Cerebellar cortex (tissue), 1 donor: Measurements from ENCODE around the gene APBA2.

Source experiments
- DNase-seq: peaks from one replicate; pipeline ENCODE4 v3.0.0-alpha.2; 2015; ENCODE audit warnings: low spot score

APBA2 gene

DNA sequence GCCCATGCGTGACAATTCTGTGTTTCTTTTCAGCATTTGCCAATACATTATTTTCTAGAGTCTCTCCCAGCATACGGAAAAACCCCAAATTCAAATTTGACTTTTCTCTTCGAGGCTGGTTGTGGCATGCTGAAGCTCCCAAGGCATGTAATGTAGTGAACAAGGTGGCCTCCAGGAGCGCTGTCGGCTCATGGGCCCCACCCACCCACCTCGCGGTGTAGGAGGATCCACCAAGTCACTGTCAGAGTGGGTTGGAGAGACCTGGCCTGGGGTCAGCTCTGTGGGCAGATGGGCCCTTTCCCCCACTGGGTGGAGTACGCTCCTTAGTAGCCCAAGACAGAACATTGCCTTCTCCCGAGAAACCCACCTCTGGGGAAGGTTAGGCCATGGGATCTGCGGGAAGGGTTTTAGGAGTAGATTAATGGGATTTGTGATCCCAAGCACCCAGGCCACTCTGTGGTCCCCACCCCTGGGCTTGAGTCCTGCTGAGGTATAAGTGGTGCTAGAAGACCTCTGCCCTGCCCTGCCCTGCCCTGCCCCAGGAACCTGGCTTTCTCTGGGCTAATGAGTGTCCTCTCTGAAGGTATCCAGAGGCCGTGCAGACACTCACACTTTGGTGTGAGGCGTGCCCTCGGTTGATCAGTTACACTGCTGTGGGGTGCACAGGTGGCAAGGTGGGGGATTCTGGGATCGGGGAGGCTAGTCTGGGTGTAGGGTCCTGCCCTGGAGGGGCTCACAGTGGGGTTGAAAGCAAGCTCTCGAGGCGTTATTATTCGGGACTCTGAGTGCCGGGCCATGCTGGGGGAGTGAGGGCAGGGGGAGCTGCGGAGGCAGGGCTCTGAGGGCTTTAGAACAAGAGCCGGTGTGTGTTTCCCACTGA is 97.9 kb downstream of the APBA2 start:
- DNase-seq: no peak

GRCh38 chr15:28984421-28985315 is 98.9 kb downstream of the APBA2 start:
- peak; percentile 83 for DNase-seq

DNA sequence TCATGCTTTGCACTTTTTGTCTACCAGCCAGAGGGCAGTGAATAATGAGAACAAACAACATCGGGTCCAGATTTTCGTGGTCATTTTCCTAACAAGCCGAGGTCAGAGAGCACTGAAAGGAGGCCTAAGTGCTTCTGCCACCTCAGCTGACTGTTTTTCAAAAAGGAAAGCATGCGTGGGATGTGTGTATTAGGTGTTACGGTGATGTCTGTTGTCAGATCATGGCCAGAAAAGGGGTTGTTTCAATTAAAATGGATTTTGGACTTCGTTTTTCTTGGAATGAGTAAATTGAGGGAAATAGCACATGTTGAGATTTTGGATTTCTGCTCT is 99.5 kb downstream of the APBA2 start:
- DNase-seq: no peak

DNA sequence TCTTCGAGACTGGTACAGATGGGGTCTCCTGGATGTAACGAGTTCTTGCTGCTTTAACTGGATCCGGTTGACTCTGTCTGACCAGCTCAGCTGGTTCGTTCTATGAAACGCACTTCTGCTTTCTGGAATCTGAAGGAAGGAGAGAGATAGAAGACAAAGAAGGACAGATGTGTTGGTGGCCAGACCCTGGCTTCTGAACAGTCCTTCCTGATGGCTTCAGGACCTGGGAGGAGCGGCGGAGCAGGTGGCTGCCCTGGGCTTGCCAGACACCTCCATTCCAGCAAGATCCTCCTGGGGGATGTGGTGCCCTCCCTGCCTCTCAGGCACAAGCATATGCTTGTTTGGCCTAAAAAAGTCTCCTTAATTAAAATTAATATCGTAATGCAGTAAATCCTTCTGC is 99.9 kb downstream of the APBA2 start:
- DNase-seq: peak; percentile 56

GRCh38 chr15:28986108-28986507 is 100.3 kb downstream of the APBA2 start:
- DNase-seq: no peak

GRCh38 chr15:28986726-28987125 is 101.0 kb downstream of the APBA2 start:
- no peak for DNase-seq

GRCh38 chr15:28987337-28987736 is 101.6 kb downstream of the APBA2 start:
- no peak for DNase-seq

GRCh38 chr15:28989239-28989830 is 103.6 kb downstream of the APBA2 start:
- DNase-seq: peak; percentile 76

GRCh38 chr15:28989896-28990295 is 104.1 kb downstream of the APBA2 start:
- no peak for DNase-seq

DNA sequence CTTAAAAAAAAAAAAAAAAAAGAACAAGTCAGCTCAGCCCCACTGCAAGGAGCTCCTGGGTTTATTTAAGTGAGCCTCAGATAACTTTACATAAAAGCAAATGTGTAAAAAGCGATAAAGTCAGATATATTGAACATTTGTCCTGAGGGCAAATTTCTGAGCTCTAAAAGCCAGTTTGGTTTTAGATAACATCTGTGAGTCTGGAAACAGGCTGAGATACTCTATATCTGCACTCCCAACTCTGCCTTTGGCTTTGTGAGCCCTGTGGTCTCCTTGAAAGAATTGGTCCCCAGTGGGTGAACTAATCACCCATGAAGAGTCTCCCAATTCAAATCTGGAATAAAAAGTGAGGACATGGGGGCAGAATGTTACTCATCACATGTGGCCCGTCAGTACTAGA is 104.6 kb downstream of the APBA2 start:
- no peak for DNase-seq

- DNase-seq: no peak
These were observed 105.7 kb downstream of the APBA2 start for GRCh38 chr15:28991236-28992171.

GRCh38 chr15:28992336-28992864 is 106.6 kb downstream of the APBA2 start:
- no peak for DNase-seq

GRCh38 chr15:28993051-28993719 is 107.4 kb downstream of the APBA2 start:
- peak; percentile 63 for DNase-seq

GRCh38 chr15:28993720-28994053 is 107.9 kb downstream of the APBA2 start:
- no peak for DNase-seq

GRCh38 chr15:28994142-28994830 is 108.5 kb downstream of the APBA2 start:
- DNase-seq: no peak

DNA sequence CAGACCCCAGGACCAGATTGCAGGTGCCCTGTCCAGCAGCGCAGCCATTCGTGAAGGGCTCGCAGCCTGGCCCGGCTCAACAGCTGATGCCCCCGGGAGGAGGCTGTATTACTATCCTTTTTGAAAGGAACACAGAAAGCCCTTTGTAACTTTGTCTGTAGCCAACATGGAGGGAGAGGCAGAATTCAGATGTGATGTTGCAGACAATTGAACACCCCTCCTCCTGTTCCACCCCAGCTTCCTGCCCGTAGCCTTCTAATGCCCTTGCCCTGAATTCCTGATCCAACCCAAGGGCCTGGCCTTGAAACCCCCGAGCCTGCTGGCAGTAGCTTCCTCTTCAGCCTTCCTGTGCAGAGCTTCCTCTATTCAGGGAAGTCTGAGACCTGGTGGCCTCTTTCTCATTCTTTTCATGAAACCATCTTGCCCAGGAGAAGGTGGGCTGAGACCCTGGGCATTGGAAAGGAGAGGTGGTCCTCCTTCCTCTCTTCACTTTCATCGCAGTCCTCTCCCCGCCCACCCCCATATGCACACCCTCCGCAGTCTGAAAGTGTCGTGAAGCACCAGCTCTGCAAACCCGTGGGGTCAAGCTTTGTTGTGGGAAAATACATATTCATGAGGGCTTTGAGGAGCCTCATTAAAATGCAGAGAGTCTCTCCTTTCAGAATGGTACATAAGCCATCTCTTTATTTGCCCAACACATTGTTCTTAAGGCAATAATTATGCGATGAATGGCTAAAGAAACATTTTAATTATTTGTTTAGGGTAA is 109.2 kb downstream of the APBA2 start:
- no peak for DNase-seq

DNA sequence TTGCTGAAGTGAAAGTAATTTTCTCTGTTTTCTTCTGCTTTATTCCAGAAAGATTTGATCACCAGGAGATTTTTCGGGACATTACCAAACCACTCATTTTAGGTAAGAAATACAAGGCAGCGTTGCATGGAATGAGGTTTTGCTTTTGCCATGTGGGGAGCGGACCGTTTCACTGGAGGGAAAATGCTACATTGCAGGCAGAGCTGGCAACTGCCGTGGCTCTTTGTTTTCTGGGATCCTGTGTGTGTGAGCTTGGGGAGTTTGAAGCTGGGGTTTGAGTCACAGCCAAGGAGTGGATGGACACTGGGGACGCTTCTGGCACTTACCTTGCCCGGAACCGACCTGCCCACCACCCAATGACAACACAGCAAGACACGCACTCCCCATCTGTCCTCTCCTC is 109.9 kb downstream of the APBA2 start:
- no peak for DNase-seq

DNA sequence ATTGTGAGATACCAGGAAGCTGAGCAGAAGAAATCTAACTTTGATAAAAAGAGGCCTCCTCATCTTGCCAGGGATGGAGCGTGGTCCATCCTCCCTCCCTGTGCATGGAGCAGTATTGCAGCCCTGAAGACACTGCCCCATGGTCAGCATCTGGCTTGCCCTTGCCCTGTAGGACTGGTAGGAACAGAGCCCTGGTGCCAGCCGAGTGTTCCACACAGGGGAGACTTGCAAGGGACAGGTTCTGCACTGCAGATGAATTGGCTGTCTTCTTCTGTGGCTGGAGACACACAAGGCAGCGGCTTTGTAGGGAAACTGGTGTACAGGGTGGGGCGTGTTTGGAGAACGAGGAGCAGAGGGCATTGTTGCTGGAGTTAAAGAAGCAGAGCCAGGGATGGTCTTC is 110.5 kb downstream of the APBA2 start:
- DNase-seq: no peak

- no peak for DNase-seq
These were observed 111.2 kb downstream of the APBA2 start for GRCh38 chr15:28996953-28997352.

- no peak for DNase-seq
These were observed 112.0 kb downstream of the APBA2 start for GRCh38 chr15:28997791-28998190.
